GM12878 (cell line): ENCODE data around the gene MYPN. TPM values are rescaled to one million over a fixed set of nuclear protein-coding genes. Genes with fewer than 3 reads are reported as not detected.

ENCODE experiments used
- EGR1 ChIP-seq, 2 experiments: IDR thresholded peaks; 1 replicate in 1 of 2; 2 replicates in 1 of 2; pipeline ENCODE4 v1.6.1; 2011 to 2012; ENCODE audit warnings: low read depth in 2 of 2, low read length in 2 of 2, borderline replicate concordance in 1 of 2, mild to moderate bottlenecking in 1 of 2, moderate library complexity in 1 of 2
- FOS ChIP-seq: IDR thresholded peaks from 3 replicates; pipeline ENCODE4 v1.6.1; 2011; ENCODE audit warnings: borderline replicate concordance; ENCODE audit not compliant: insufficient read length; ENCODE audit errors: extremely low read depth
- MYC ChIP-seq: IDR thresholded peaks from 2 replicates; pipeline ENCODE4 v1.6.1; 2011; ENCODE audit warnings: mild to moderate bottlenecking, low read length, moderate library complexity, inconsistent platforms; ENCODE audit not compliant: insufficient read depth, insufficient replicate concordance, insufficient read length, severe bottlenecking
- PBX3 ChIP-seq: IDR thresholded peaks from 2 replicates; pipeline ENCODE4 v1.6.1; 2011; ENCODE audit warnings: mild to moderate bottlenecking, low read depth, low read length, moderate library complexity; ENCODE audit not compliant: insufficient replicate concordance
- RELB ChIP-seq: fragments of 450-650 bp; IDR thresholded peaks from 2 replicates; pipeline ENCODE4 v1.6.1; 2017; ENCODE audit warnings: low read depth, mild to moderate bottlenecking, moderate library complexity
- SMC3 ChIP-seq: IDR thresholded peaks from 2 replicates; pipeline ENCODE4 v1.6.1; 2011; ENCODE audit warnings: low read length, improper control_type of control experiment, borderline replicate concordance
- TAF1 ChIP-seq: IDR thresholded peaks from 2 replicates; pipeline ENCODE4 v1.6.1; 2011; ENCODE audit warnings: mild to moderate bottlenecking, low read depth, low read length, borderline replicate concordance
- YBX1 ChIP-seq: fragments of 450-650 bp; IDR thresholded peaks from 2 replicates; pipeline ENCODE4 v1.6.1; 2016; ENCODE audit warnings: antibody characterized with exemption
- ZNF592 ChIP-seq: fragments of 450-650 bp; IDR thresholded peaks from 2 replicates; pipeline ENCODE4 v1.6.1; 2017; ENCODE audit warnings: mild to moderate bottlenecking, moderate library complexity
- polyA plus RNA-seq, 11 experiments: library from polyadenylated mRNA; depleted of rRNA in 4 of 11; unstranded in 6 of 11; stranded (reverse) in 5 of 11; fragments of >200 nt; fragmentation: Nextera tagmentation in 4 of 11; fragmentation: Illumina TruSeq in 1 of 11; extraction: Ambion mirVana in 4 of 11; extraction: Trizol in 1 of 11; gene quantifications; 1 replicate in 1 of 11; 2 replicates in 10 of 11; pipeline versions ENCODE4 v1.2.1 to v1.2.3, GENCODE V29; 2011 to 2016; ENCODE audit warnings: inconsistent platforms in 2 of 11, missing spikeins in 2 of 11, low read depth in 1 of 11
- total RNA-seq, 4 experiments: library from RNA; depleted of rRNA in 3 of 4; stranded (reverse); fragments of >200 nt in 3 of 4; fragmentation: Illumina TruSeq in 1 of 4; extraction: Trizol in 1 of 4; gene quantifications; 2 replicates each; pipeline versions ENCODE4 v1.2.1 to v1.2.3, GENCODE V29; 2013 to 2021

Gene MYPN
- total and polyA plus RNA-seq, 10 of the 15 experiments (the other 5 are each of a cell fraction or from before 2014, with no cell fraction given): 0.01 to 0.02 TPM; not detected in 8

- TF ChIP-seq FOS (no peak), EGR1 (IDR thresholded peaks at IDR 0.05; ENCODE audit: borderline replicate concordance in 1 of 2, low read depth in 2 of 2, low read length in 2 of 2) (no peak), YBX1 (no peak), PBX3 (no peak), MYC (no peak), TAF1 (no peak), ZNF592 (no peak), RELB (no peak), SMC3 (no peak)
Observed at GRCh38 chr10:68137171-68137570, 27.9 kb downstream of the MYPN start (continued).
